ENCODE data around the gene AFAP1.

DNA sequence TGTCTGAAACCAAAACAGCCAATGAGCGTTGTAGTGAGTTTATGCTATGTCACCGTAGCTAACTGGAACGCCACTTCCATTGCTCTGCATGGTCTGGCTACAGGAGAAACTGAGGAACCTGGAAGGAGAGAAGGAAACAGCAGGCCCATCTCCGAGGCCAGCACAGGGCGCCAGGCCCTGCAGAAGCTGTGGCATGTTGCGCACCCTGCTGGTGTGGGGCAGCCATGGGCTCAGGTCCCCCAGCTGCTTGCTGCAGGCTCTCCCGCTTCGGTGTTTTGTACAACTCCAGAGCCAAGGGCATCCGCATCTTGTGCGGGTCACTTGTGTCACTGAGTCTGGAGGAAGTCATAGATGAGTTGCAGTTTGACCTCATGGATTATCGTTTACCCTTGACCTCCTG lies 89.2 kb downstream of the AFAP1 start:
- TF ChIP-seq TARDBP (IDR thresholded peaks at IDR 0.05) = no peak
- TF ChIP-seq L3MBTL2 (conservative IDR thresholded peaks at IDR 0.05) = no peak
- no peak for TF ChIP-seq FOXM1 (IDR thresholded peaks at IDR 0.05; ENCODE audit: borderline replicate concordance)
- TF ChIP-seq FOXA1 (IDR thresholded peaks at IDR 0.05) = no peak
